GM12801 (cell line): ENCODE data around the gene SULT2B1.

Source experiments
- TF ChIP-seq, protein P1 (sequence below): IDR thresholded peaks from one replicate; pipeline ENCODE4 v1.5.1; 2011; ENCODE audit warnings: control low read depth; ENCODE audit not compliant: insufficient read length; ENCODE audit errors: extremely low read depth

SULT2B1 gene

DNA sequence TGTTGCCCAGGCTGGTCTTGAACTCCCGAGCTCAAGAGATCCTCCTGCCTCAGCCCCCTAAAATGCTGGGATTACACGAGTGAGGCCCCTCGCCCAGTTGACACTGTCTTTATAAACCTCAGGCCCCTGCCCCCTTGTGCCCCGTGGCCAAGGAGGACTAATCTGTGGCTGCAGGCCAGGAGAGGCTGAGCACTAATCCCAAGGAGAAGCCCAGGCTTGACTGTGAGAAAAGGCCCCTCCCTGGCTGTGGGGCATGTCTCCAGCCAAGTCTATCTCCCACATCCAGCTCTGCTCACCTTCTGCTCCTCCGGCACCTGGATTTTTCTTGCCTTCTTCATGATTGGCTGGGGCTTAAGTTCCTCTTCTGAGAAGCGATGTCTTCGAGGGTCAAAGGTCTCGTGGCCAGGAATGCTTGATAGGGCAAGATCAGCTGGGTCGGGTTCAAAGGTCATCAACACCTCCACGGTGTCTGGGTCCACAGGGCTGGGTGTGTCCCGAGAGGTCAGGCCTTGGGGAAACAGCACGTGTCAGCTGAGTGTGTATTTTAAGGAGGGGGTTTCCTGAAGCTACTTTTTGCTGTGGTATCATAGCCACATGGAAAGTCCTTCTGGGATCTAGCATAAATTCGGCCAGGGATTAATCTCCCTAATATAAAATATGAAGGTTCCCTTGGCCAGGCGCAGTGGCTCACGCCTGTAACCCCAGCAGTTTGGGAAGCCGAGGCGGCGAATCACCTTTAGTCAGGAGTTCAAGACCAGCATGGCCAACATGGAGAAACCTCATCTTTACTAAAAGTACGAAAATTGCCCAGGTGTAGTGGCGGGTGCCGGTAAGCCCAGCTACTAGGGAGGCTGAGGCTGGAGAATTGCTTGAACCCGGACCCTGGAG lies 81.4 kb downstream of the SULT2B1 start:
- TF ChIP-seq, protein P1, sequence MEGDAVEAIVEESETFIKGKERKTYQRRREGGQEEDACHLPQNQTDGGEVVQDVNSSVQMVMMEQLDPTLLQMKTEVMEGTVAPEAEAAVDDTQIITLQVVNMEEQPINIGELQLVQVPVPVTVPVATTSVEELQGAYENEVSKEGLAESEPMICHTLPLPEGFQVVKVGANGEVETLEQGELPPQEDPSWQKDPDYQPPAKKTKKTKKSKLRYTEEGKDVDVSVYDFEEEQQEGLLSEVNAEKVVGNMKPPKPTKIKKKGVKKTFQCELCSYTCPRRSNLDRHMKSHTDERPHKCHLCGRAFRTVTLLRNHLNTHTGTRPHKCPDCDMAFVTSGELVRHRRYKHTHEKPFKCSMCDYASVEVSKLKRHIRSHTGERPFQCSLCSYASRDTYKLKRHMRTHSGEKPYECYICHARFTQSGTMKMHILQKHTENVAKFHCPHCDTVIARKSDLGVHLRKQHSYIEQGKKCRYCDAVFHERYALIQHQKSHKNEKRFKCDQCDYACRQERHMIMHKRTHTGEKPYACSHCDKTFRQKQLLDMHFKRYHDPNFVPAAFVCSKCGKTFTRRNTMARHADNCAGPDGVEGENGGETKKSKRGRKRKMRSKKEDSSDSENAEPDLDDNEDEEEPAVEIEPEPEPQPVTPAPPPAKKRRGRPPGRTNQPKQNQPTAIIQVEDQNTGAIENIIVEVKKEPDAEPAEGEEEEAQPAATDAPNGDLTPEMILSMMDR: no peak

DNA sequence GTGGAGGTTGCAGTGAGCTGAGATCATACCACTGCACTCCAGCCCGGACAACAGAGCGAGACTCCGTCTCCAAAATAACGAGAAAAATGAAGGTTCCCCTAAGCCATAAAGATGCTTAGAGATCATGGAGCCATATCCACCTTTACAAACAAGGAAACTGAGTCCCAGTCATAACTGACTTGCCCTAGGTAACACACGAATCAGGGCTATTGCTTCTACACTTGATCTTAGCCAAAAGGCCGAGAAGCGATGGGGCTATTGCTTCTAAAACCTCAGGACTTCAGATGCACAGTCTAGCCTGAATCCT lies 82.0 kb downstream of the SULT2B1 start:
- TF ChIP-seq, protein P1: no peak

DNA sequence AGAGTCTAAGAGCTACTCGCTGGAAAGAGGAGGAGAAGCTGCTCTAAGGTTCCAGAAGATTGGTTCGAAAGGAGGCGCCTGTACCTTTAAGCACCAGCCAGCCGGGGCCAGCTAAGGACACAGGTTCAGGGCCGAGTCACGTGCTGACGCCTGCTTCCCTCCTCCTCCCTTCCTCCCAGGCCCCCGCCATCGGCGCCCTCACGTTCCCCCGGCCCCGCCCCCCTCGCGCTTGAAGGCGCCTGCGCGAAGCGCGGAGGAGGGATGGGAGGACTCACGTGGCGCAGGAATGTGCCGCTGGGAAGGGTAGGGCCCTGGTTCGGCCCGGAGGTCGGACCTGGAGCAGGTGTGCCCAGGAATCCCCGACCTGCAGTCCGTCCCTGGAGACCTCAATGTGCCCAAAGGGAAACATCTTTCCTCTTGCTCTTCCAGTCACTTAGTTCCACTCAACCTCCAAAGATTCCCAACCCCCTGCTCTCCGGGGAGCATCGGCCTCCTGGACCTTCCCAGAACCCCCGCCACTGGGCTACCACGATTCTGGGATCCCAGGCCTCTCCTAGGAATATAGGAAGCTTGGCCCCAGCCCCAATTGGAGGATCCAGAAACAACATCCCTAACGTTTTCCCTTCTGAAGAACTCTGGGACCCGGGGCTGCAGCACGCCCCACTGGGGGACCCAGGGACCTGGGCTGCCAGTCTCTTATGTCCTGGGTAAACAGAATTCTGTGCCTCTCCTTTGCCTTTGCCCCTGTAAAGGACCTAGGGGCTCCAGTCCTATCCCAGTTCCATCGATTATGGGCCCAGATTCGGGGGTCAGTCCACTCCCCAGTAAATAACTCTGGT lies 82.7 kb downstream of the SULT2B1 start:
- TF ChIP-seq, protein P1: no peak

DNA sequence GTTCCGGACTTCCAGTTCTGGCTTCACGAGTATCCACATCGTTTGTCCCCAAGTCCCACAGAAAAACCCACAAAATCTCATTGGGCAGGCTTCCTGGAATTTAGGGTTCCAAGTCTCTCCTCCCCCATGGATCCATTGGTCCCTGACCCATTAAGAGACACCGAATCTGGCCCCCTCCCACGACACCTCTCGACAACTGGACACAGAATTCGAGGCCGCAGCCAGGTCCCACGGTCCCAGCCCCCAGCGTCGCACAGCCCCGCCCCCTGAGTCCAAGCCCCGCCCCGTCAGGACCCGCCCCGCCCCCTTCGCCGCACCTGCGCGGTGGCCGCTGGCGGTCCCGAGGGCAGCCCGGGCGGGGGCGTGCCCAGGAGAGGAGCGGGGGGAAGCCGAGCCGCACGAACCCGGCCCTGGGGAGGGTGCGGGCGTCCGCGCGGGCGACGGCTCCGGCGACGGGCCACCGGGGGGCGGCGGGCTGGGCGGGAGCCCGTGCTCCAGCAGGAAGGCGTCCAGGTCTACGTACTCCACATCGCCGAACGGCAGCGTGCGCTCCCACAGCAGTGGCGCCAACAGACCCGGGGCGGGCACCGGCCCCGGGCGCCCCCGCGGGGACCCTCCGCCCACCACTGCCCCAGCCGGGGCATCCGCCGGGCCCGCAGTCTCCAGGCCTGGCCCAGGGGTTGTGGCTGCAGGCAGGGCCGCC lies 83.4 kb downstream of the SULT2B1 start:
- TF ChIP-seq, protein P1: no peak

DNA sequence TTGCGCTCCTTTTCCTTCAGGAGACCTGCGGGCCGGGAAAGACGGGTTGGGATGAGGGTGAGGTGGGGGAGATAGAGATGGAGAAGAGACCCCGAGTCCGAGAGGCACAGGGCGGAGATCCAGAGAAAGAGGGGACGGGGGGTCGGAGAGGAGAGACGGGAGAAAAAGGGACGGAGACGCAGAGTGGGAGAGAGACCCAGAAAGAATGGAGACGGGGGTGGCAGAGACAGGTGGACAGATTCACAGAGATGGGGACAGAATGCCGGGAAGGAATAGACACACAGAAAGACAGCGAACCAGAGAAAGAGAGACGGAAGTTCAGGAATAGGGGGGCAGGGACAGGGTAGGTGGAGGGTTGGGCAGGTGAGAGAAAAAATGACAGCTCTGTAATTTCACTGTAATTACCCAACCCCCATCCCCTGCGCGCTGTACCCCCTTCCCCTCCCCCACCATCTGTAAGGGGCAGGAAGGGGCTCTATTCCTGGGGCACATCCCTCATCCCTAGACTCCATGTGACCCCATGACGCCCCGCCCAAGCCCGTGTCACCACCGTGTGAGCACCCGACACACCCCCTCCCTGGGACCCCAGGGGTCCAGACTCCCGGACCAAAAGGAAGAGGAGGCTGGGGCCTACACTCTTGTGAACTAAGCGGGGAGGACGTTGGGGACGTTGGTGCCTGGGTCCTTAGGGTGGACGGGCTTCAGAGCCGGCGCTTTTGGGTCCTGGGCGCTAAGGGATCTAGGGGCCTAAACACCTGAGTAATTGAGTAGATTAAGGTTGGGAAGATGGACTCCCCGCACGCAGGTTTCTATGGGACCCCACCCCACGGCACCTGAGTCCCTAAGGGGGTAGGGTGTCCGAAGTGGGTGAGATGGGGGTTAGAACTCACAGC lies 84.2 kb downstream of the SULT2B1 start:
- TF ChIP-seq, protein P1: no peak

DNA sequence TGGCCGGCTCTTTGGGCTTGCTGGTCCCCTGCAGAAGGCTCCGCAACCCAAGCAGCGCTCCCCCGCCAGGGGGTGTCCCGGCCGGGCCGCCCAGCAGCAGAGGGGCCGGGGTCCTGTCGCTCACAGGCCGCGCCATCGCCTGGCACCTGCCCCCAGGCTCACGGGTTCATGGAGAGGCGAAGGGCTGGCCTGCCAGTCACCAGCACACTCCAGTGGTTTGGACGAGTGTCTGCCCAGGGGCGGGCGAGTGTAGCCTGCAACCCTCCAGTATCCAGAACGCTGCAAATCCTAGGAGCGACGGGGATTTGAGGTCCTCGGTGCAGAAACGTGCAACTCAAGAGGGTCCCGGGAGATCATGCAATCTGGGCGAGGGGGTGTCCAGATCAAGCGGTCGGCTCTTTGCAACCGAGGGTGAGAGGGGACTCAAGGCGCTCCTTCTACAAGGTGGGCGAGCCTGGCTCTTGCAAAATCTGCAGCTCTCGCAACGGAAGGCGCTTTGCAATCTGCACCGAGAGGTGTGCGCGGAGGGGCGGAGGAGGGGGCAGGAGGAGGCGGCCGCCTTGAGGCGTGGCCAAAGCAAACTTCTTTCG lies 85.0 kb downstream of the SULT2B1 start, which contains the start of gene DBP:
Gene DBP (minus strand): TSS at position 521 of the 590 bp plus-strand sequence. CDS start 385 bp downstream, at position 136.
- TF ChIP-seq, protein P1: no peak
